CD4-positive, alpha-beta T cell treated with Interleukin-15 for 4 hours (primary cell): ENCODE data around the gene KBTBD13.
A peak's percentile ranks its signal among the peaks of the same experiment; 100 is the strongest.
"Not testable (repeated sequence)": the region's sequence is repeated elsewhere in the genome, so short reads cannot be mapped to it uniquely, and the experiment has no call there.

Source experiments
- DNase-seq: peaks from one replicate; pipeline ENCODE4 v3.0.0-alpha.2; 2020; ENCODE audit warnings: low spot score

KBTBD13 gene

GRCh38 chr15:65069779-65070546 is 6.6 kb upstream of the KBTBD13 start:
- DNase-seq = no peak

DNA sequence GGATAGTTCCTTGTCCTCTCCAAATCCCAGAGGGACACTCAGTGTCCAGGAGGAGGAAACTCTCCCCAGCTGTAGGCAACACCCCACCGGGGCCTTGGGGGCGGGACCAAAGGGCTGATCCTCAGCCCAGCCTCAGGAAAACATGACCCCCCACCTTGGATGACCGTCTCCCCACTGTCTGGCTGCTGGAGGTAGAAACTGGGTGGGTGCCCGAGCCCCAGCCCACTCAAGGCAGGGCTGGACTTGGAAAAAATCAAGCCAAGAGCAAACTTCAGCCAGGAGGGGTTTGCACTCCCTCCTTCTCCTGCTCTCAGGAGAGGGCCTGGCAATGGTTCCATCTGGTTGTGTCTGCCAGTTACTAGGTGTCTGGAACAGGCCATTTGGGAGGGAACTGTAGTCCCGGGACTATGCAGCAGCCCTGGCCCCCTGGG is 5.2 kb upstream of the KBTBD13 start:
- DNase-seq = no peak

GRCh38 chr15:65072027-65072426 is 4.5 kb upstream of the KBTBD13 start:
- DNase-seq = no peak

GRCh38 chr15:65072617-65073016 is 3.9 kb upstream of the KBTBD13 start:
- no peak for DNase-seq

DNA sequence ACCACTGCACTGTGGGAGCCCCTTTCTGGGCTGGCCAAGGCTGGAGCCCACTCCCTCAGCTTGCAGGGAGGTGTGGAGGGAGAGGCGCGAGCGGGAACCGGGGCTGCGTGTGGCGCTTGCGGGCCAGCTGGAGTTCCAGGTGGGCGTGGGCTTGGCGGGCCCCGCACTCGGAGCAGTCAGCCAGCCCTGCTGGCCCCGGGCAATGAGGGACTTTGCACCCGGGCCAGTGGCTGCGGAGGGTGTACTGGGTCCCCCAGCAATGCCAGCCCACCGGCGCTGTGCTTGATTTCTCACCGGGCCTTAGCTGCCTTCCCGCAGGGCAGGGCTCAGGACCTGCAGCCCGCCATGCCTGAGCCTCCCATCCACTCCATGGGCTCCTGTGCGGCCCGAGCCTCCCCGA is 1.6 kb upstream of the KBTBD13 start:
- not testable (repeated sequence) for DNase-seq

DNA sequence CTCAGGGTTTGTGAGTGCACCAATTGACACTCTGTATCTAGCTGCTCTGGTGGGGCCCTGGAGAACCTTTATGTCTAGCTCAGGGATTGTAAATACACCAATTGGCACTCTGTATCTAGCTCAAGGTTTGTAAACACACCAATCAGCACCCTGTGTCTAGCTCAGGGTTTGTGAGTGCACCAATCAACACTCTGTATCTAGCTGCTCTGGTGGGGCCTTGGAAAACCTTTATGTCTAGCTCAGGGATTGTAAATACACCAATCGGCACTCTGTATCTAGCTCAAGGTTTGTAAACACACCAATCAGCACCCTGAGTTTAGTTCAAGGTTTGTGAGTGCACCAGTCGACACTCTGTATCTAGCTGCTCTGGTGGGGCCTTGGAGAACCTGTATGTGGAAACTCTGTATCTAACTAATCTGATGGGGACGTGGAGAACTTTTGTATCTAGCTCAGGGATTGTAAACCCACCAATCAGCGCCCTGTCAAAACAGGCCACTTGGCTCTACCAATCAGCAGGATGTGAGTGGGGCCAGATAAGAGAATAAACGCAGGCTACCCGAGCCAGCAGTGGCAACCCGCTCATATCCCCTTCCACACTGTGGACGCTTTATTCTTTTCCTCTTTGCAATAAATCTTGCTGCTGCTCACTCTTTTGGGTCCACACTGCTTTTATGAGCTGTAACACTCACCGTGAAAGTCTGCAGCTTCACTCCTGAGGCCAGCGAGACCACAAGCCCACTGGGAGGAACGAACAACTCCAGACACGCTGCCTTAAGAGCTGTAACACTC is 745 bp upstream of the KBTBD13 start:
- not testable (repeated sequence) for DNase-seq

DNA sequence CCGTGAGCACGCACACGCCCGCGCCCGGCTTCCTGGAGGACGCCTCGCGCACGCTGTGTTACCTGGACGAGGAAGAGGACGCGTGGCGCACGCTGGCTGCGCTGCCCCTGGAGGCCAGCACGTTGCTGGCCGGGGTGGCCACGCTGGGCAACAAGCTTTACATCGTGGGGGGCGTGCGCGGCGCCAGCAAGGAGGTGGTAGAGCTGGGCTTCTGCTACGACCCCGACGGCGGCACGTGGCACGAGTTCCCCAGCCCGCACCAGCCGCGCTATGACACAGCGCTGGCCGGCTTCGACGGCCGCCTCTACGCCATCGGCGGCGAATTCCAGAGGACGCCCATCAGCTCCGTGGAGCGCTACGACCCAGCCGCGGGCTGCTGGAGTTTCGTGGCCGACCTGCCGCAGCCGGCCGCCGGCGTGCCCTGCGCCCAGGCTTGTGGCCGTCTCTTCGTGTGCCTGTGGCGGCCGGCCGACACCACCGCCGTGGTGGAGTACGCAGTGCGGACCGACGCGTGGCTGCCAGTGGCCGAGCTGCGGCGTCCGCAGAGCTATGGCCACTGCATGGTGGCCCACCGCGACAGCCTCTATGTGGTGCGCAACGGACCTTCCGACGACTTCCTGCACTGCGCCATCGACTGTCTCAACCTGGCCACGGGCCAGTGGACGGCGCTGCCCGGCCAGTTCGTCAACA is 890 bp downstream of the KBTBD13 start:
- DNase-seq = no peak

- DNase-seq = peak; percentile 35
Measured at GRCh38 chr15:65077981-65078352, 1.4 kb downstream of the KBTBD13 start.

GRCh38 chr15:65079580-65079979 is 3.0 kb downstream of the KBTBD13 start:
- no peak for DNase-seq

DNA sequence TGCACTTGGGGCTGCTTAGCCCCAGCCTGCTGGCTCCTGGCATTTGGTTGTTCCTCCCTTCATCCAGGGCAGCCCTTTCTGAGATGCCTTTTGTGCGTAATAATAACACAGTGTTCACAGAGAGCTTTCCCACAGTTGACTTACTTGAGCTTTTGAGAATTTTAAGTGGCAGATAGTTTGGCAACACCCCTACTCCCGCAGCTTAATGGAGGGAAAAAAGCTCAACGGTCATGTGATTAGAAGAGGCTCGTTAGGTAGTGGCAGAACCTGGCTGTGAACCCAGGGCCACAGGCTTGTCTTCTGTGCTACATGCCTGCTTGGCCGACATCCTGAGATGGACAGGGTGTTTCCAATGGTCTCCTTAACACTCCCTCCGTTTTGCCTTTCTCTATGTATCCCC is 4.7 kb downstream of the KBTBD13 start:
- DNase-seq = no peak

GRCh38 chr15:65081758-65082157 is 5.2 kb downstream of the KBTBD13 start:
- DNase-seq = no peak

- DNase-seq = no peak
Measured at GRCh38 chr15:65082303-65082953, 5.9 kb downstream of the KBTBD13 start.

GRCh38 chr15:65083262-65083701 is 6.7 kb downstream of the KBTBD13 start:
- DNase-seq = no peak

- no peak for DNase-seq
Measured at GRCh38 chr15:65084500-65085206, 8.1 kb downstream of the KBTBD13 start.

- no peak for DNase-seq
Measured at GRCh38 chr15:65085207-65085753, 8.7 kb downstream of the KBTBD13 start.

- no peak for DNase-seq
Measured at GRCh38 chr15:65085990-65086679, 9.6 kb downstream of the KBTBD13 start.

DNA sequence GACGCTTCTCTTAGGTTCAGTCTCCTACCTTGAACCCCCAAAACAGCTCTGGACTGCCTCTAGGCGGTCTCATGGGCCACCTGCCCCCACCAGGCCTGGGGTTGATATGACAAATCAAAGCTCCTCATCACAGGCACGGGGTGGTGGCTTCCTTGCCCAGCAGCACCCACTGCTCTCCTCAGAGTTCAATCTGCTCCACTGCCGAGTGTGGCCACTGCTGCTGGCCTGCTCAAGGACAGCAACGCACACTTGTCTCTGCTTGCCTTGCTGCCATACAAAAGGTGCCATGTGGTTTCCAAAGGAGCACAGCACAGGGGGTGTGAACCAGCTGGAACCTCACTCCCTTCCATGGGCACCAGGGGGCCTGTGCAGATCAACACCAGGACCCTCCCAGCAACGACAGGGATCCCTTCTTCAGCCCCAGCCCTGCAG is 10.2 kb downstream of the KBTBD13 start:
- DNase-seq = no peak

GRCh38 chr15:65087411-65087810 is 10.9 kb downstream of the KBTBD13 start:
- no peak for DNase-seq

DNA sequence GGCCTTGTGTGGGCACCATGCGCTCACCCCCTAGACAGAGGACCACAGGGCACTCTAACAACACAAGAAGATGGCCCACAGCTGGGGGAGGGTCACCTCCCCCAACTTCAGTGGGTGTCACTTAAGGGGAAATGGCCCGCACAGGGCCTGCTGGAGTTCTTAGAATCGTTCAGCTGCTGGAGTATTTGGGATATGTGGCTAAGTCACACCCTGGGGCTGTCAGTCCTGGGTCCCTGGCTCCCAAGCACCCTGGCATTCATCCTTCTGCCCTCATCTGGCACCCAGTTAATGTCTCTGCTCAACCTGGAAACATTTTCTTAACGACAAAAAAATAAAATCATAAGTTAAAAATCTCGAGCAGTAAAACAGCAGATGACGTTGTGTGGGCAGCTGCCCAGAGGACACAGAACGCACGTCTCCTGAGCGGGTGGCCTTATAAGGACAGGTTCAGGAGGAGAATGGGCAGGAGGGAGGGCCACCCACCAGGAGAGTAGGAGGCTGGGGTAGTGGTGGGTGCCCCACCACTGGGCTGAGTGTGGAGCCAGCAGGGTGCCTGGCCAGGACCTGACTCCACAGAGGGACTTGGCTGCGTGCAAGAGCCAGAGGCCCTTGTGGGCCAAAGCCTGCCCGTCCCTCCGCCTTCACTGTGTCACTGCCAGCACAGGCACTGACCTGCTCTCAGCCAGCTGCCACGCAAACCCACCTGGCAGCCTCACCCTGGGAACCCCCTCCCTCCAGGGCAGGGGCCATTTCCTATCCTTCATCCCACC is 11.5 kb downstream of the KBTBD13 start:
- no peak for DNase-seq

- DNase-seq = no peak
Measured at GRCh38 chr15:65088643-65089021, 12.1 kb downstream of the KBTBD13 start.
